Hematopoietic multipotent progenitor cell treated with erythropoietin and hydrocortisone succinate and interleukin-3 and kit ligand, for 6 days (in vitro differentiated cells): ENCODE results near the gene TTC34.
A peak's percentile ranks its signal among the peaks of the same experiment; 100 is the strongest.

ENCODE experiments used
- DNase-seq: peaks from one replicate; pipeline ENCODE4 v3.0.0-alpha.2; 2015

Gene TTC34, protein sequence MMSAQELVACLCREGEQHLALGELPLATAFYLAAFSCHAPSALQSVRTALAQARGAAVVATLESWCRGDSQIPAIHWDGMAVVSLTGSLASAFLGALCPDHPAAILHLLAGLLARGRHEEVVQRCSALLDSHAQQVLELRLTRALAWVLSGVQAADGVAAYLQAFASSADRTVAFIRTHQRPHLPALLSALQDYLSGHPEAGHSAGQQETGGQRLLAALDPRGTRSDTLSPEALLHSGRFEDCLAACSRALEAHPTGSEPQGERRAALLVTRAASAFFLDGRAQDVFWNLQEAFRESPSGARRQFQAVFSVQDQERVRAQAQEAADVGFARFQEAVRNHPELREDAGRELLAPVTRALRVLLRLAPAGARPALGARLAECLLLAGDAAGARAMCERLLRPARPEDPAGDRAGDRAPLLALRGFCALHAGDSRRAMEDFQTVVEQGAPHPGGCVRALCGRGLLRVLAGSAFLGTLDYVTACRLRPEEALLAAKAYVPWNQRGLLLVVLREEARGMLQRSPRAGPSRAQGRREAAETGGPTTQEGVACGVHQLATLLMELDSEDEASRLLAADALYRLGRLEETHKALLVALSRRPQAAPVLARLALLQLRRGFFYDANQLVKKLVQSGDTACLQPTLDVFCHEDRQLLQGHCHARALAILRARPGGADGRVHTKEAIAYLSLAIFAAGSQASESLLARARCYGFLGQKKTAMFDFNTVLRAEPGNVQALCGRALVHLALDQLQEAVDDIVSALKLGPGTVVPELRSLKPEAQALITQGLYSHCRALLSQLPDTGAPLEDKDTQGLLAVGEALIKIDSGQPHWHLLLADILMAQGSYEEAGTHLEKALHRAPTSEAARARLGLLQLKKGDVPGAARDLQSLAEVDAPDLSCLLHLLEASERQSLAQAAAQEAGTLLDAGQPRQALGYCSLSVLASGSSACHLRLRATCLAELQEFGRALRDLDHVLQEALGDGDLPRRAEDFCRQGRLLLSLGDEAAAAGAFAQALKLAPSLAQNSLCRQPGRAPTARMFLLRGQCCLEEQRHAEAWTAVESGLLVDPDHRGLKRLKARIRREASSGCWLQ

DNA sequence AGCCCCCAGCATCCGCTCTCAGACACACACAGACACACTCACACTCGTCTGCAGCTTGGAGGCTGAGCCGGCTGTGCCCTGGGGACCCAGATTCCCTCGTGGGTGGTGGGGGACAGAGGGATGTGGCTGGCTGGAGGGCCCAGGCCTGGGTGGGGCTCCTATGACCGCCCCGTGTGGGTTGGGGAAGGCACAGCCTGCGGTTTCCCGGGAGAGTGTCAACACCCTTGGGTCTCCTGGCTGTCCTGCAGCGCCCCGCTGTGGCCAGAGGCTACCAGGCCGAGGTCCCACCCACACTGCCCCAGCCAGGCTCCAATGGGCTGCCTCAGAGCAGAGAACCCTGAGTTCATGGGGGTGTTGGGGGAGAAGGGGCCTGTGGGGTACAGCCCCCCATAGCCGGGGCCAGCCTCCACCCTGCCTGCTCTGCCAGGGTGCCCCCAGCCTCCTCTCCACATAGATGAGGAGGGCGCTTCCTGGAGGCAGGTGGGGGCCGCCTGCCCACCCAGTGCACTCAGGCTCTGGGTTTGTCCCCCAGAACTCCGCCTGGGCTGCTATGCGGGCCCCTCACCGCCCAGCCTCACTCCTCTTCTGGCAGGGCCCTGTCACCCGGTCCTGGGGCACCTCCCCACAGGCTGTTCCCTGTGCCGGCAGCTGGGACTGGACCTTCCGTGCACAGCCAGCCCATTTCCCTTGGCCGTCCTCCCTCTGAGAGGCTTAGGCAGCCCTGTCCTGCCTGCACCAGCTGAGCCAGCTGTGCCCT, at the start of gene TTC34:
TSS of gene TTC34 (minus strand) at position 159 of the 757 bp plus-strand sequence. CDS start 866 bp downstream, outside the sequence.
- DNase-seq: peak; percentile 83

DNA sequence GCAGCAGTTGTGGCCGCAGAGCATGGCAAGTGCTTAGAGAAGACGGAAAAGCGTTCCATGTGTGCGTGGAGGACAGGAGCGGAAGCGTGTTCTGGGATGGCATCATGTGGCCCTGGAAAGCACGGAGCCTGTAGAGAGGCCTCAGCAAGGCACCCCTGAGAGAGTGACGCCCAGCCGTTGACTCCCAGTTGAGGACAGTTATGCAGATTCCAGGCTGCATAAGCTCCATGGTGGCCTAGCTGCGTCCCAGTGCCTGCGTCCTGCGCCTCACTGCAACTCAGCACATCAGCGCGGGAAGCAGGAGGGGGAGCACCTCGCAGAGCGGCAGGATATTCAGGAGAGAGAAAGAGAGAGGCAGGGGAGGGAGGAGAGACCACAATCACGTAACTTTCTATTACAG, 49.0 kb upstream of the TTC34 start:
- no peak for DNase-seq

DNA sequence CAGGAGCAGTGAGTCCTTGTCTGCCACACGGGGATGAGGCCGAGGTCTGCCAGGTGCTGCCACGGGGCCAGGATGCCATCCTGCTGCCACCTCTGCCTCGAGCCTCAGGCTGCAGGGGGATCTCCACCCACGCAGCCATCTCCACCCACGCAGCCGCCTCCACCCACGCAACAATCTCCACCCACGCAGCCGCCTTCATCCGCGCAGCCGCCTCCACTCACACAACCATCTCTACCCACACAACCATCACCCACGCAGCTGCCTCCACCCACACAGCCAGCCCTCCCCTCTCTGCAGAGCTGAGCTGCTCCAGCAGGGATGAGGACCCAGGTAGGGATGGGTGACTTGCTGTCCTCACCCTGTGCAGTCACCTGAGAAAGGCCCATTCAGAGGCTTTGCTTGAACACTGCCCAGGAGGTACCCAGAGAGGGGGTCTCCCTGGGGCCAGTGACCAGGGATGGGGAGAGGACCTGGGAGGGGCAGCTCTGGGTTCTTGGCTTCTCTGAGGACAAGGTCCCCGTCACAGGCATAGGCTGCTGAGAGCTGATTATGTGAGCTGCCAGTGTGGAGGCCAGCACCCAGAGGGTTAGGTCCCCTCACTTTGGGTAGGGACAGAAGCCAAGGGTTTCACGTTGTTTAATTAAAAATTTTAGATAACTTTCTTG, 46.6 kb upstream of the TTC34 start:
- no peak for DNase-seq

DNA sequence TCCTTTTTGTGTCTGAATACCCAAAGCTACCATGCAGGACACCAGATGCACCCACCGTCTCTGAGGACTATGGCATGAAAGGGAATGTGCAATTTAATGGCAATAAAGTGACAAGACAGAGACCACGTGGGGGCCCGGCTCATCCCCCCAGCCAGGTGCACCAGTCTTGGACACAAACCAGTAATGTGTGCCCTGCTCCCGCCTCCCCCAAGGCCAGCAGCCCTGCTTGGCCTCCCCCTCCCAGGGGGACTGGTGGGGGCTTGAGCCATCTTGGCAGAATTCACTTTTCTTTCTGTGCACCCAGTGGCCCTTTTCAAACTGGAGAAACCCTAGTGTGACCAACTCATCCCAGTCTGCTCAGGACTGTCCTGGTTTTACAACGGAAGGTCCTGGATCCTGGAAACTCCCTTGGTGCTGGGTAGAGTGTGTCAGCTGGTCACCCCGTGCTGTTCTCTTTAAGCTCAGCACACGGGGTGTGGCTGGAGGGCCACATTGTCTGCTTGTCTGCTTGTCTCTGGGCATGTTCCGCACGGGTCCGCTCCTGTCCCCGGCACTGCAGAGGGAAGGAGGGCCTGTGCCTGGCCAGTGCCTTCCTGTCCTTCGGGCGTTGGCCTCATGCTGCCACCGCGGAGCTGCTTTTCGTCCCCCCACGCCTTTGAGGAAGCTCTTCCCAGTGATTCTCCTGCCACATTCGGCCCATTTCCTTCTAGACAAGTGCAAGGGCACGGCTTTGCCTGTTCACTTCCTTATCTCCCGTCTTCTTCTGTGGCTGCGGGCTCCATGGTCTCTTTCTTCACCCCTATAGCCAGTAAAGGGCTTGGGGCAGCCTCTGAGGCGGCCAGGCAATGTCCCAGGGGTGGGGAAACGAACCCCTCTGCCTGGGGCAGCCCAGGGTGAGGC, 45.8 kb upstream of the TTC34 start:
- peak; percentile 13 for DNase-seq

DNA sequence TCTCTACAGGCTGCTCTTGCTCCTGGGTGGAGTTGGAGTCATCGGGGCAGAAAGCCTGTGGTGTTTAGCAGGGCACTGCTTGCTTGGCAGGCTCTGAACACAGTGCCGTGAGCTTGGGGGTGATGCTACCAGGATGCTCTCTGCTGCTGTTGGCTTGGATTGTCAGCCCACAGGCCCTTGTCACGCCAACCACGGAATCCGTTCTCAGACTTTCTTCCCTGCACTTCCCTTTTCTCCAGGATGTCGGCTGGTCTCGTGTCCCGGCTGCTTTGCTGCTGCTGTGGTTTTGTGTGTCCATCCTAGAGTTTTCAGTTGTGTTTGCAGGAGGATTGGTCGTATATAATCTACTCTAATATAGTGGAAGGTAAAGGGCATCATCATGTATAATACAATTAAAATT, 44.4 kb upstream of the TTC34 start:
- peak; percentile 42 for DNase-seq

DNA sequence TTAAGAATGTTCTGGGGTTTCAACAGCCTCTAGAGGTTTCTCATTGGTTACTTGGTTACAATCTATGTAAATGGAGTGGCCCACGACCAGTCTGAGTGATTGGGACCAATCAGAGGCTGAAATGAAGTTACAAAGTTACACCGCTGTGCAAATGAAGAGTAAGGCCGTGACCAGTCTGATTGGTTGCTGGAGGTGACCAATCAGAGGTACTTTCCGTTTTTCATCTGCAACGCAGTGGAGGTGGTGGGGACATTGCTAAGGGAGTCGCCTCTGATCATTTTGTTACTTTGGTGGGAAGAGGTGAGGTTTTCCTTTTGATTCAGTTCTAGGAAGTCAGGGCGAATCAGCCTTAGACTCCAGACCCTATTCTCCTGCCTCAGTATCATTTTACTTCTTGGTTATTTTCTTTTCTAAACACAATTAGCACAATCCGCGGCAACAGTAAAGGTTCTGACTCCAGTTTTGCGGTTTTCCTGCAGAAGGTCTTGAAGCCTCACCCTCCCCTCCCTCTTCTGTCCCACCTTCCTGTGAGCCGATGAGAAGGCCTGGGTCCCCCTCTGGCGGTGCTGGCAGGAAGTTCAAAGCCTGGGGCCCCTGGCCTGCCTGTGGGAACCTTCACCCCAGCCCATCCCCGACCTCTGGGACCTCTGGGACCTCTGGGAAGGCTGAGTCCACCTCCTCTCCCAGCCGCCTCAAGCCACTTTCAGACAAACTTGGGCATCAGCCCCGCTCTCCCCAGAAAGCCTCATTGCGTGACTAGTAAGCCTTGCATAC, 38.7 kb upstream of the TTC34 start:
- DNase-seq: peak; percentile 65

DNA sequence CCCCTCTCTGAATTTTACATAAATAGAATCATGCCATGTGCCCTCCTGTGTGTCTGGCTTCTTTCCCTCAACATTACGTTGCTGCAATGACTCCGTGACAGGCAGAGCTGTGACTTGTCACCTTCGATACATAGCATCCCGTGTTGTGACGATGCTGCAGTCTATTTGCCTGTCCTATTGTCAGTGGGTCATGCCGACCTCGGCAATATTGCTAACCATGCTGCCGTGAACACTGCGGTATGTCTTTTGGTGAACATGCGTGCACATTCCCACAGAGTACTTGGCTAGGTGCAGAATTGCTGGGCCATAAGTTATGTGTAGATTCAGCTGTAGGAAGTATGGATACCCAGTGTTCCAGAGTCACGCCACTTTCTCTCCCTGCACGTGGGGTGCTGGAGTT, 36.3 kb upstream of the TTC34 start:
- DNase-seq: no peak

DNA sequence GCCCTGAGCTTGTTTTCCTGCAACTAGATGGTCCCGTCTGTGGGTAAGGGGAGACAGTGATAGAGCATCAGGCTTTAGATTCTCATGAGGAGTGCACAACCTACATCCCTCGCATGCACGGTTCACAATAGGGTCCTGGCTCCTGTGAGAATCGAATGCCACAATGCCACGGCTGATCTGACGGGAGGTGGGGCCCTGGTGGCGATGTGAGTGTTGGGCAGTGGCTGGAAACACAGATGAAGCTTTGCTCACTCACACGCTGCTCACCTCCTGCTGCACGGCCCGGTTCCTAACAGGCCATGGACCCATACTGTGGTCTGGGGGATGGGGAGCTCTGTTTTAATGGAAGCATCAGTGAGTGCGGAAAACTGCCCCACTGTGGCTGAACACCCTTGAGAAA, 35.8 kb upstream of the TTC34 start:
- no peak for DNase-seq

DNA sequence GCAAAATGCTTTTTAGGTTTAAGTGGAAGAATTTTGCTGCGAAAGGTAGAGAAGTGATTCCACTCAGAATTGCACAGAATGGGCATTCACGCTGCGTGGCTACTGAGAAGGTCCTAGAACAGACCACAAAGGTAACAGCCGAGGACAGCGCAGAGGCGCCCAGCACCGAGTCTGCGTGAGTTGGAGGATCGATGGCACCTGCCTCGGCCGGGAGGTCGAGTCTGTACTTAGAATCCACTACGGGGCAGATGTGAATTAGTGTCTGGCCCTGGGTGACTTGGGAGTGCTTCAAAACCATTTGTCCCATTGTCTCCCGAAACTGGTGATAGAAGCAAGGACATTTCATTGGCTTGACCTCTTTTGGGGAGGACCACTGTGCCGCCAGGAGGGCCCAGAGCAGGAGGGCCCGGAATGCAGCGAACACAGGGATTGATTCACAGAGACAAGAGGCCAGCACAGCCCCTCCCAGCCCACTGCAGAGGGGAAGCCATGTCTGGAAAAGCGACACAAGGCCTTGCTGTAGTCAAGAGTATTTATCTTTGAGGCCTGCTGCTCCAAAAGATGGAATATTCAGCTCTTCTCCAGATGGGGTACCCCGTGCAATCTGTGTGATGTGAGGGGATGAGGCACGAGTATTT, 35.0 kb upstream of the TTC34 start:
- no peak for DNase-seq

DNA sequence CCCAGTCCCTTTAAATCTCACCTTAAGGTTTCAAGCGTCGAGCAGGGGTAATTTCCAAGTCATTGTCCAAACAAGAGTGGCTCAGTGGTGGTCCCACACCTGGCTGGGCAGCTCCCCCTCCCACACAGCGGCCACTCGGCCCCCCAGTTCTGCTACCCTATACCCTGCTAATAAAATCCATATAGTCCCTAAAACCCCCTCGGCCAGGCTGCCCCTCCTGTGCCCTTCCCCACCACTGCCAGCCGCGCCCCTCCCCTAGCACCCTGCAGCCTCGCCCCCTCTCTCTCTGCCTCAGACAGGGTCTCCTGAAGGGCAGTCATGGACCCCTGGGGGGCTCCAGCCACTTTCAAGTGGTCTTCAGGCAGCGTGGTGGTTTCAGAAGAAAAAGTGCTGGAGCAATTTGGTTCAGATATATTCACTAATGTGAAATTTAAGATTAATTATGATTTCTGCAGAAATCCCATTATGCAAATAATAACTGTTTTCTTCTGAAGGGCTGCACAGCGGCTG, 34.2 kb upstream of the TTC34 start:
- DNase-seq: no peak

DNA sequence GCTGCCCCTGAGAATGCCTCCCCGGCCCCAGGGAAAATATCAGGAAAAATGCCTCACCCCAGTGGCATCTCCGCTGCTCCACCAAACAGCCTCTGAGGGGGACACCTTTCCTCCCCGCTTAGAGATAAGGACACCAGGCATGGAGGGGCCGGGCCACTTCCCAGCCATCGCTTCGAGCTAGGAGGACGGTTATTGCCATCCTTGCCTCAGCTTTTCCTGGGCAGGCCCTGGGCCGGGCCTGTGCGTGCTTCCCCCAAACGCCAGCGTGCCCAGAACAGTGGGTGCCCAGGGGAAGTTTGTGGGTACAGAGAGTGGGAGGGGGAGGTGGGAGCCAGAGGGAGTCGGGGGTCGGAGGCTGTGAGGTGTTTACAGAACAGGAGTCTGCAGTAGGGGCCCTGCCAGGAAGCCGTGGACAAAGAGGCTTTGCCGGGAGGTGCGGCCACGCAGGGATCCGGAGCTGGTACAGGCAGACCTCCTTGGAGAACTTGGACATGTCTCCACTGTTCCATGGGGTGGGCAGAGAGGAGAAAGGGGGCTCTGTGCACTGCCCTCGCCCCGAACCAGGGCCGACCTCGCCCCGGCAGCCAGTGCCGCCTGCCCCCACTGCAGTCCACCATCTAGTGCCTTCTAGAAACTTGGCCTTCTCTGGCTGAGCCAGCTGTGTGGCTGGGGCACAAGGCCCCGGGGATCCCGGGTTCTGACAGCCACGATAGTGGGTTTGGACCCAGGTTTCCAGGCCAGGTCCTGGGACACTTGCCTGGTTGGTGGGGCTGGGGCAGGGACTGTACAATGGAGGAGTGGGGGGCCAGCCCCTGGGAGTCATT, 33.5 kb upstream of the TTC34 start:
- DNase-seq: no peak

DNA sequence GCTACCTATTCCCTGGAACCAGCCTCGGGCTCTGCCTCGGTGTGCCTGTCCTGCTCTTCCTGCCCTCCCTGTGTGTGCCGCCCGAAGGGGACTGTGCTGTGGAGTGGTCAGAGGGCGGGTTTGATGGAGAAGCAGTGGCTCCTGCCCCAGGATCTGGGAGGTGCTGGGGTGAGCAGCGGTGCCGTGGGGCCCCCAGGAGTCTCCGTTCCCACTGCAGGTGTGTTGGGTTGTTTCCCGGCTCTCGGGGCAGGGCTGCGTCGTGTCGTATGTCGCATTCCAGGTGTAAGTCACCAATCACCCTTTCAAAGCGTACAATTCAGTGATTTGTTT, 32.6 kb upstream of the TTC34 start:
- no peak for DNase-seq

DNA sequence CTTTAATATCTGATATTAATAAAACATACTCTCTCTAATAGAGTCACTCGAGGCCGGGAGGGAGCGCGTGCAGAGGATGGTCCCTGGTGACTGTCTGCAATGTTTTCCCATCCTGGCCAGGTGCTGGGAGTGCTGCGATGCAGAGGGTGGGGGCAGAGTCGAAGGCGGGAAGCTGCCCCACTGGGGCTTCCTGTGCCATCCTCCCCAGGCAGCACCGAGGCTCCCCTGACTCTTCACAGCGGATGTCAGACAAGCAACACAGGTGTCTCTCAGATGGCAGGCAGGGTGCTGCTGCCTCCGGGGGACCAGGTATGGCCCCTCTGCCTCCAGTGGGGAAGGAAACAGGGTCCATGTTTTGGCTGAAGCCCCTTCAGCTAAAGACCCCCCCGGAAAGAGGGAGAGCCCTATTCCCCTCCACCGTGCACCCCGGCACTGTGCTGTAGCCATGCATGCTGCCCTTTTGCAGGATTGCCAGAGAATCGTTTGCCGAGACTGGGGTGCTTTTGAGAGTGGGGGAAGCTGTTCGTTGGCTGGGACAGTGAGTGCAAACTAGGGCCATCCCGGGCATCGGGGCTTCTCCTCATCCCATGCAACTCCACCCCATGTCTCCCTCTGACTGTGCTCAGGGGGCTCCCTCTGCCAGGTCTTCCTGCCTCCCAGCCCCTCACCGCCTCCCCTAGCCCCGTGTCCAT, 32.1 kb upstream of the TTC34 start:
- DNase-seq: no peak

DNA sequence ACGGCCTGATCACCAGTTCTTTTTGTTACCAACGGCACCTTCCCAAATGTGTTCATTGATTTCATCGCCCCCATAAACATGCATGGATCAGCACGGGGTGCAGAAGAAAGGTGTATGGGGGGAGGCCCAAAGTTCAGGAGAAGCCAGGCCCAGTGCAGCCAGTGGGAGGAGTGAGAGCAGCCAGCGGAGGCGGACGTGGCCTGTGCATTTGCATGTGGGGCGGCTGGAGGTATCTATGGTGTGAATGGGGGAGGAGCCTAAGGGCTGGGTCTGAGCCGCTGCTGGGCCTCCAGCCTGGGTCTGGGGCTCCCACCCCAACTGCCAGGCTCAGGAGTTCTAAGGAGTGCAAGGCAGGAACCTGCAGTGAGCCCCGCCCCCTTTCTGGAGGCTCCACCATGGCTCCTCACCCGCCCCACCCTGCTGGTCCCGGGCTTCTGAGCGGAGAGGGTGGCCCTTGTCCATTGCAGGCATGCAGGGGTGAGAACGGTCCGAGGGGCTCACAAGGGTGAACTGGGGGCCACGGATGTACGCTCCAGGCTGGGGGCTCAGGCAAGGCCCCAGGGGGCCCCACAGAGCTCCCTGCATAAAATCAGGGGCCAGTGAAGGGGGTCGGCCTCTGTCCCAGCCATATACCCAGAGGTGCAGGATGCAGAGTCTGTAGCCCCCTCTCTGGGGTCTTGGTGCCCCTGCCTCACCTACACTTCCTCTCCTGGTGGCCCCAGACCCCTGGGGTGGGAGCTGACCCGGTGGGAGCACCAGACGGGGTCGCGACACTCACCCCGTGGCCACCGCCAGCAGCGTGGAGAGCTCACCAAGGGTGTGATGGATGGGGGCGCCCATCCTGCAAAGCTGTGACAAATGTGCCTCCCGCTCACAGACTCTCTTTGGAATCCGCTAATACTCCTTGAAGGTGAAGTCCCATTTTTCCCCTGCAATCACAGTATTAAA, 31.3 kb upstream of the TTC34 start:
- no peak for DNase-seq

DNA sequence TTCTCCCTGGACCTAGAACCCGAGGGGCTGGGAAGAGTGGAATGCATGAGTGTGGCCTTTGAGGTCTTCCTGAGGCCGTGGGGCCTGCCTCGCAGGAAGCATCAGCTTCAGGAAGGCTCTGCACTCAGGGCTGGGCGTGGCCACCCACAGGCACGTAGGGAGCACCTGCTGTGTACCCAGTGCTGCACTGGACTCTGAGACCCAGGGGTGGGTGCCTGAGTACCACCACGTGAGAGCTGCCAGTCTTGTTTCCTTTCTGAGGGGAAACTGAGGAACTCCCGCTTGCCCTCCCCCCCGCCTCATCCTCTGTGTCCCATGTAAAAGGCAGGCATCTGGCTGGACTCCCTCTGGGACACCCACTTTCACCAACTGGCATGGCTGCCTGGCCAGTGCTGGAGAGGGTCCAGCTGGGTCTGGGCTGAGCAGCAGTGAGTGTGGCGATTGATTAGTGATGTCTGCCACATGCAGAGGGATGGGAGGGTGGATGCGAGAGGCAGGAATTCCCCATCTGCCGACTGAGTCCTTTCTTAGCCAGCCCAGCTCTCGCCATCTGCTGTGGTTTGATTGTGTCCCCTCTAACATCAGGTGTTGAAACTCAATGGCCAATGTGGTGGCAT, 30.2 kb upstream of the TTC34 start:
- no peak for DNase-seq

DNA sequence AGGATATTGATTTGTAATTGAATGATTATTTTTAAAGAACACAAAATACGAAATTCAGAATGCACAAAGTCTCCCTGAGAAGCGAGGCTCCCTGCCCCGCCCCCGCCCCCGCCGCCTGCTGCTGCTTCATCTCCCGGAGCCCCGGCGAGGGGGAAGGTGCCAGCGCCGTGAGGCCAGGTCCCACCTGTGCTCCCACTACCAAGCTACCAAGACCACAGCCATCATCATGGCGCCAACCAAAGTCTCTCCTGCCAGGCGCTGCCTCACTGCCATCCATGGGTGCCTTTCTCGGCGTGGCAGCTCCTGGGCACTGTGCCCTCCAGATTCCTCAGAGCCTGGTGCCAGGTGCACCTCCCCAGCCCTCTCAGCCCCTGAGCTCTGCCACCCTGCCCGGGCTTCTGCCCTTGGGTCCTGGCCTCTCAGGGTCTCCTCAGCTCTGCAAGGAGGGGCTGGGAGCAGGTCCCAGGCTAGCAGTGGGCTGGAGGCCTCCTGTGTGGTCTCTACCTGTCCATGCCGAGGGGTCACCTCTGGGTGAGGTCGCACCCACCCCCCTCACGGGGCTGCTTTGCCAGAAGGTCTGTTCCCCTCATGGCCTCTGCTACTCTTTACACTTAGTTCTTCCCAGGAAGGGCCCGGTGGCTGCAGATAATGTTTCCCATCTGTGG, 29.4 kb upstream of the TTC34 start:
- DNase-seq: no peak
